HG02642 (cell line): ENCODE measurements around the gene PARVG.

ENCODE experiments used
- ATAC-seq: cut with Tn5 transposase; IDR thresholded peaks from one replicate; pipeline ENCODE4 v1.9.1; 2021; ENCODE audit warnings: mild to moderate bottlenecking; ENCODE audit not compliant: unreplicated experiment, poor library complexity

The PARVG gene, protein sequence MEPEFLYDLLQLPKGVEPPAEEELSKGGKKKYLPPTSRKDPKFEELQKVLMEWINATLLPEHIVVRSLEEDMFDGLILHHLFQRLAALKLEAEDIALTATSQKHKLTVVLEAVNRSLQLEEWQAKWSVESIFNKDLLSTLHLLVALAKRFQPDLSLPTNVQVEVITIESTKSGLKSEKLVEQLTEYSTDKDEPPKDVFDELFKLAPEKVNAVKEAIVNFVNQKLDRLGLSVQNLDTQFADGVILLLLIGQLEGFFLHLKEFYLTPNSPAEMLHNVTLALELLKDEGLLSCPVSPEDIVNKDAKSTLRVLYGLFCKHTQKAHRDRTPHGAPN

DNA sequence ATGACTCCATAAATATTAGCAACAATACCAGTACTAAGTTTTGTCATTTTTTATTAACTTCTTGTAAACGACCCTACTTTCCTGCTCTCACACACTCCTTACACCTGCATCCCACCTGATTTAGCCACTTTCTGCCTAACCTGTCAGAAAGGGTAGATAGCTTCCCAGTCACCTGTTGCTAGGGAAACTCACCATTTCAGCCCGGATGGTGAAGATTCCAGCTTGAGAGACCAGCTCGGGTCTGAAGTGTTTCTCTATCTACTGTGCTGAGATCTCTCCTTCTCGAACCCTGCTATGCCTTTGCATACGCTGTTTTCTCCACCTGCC, at the start of gene PARVG:
Gene PARVG, plus strand, starts transcription at position 220 of the 327 bp plus-strand sequence. CDS start 2,405 bp downstream, outside the sequence.
- ATAC-seq = peak; percentile 51

GRCh38 chr22:44131412-44131811, 49.3 kb upstream of the PARVG start:
- no peak for ATAC-seq

GRCh38 chr22:44131989-44132685, 48.6 kb upstream of the PARVG start:
- ATAC-seq = no peak

GRCh38 chr22:44132724-44133123, 48.0 kb upstream of the PARVG start:
- no peak for ATAC-seq

DNA sequence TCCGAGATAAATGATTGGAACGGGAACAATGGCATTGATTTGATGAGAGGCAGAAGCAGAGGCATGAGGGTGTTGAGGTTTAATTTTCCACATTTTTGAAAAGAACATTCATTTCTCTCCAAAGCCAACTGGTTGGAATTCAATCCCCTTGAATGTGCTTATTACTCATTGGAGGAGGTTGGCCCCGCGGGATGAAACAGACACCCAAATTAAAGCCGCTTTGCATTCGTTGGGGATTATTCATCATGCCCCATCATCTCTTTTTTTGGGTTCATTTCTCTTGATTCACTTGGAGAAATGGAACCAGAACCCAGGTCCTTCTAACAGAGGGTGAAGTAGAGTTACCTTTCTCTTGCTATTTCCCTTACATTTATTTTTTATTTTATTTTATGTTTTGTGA, 47.6 kb upstream of the PARVG start:
- no peak for ATAC-seq

DNA sequence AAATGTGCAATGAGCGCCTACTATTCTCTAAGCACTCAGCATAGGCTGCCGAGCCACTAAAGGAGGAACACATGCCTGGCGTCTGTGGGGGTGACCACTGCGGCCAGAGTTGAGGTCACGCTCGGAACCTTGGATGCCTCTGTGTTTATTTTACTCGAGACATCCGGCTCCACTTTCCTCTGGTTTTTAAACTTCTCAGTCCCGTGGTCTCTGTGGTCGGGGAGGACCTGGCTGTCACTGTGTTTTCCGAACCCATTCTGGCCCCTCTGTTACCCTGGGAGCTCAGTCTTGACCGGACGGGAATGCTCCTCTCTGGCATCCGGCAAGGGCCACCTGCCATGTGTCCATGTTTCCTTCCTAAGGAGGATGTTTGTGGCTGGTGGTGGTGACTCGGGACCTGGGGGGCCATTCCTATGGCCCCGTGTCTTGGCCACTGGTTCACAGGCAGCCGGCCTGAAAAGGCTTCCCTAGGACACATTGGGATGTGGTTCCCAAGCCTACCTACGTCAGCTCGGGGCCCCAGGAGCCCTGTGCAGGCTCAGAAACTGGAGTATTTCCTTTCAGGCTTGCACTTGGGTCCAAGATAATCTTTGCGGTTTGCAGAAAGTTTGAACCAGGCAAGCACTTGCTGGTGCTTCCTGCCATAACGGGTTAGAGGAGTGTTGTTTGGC, 46.7 kb upstream of the PARVG start:
- no peak for ATAC-seq

DNA sequence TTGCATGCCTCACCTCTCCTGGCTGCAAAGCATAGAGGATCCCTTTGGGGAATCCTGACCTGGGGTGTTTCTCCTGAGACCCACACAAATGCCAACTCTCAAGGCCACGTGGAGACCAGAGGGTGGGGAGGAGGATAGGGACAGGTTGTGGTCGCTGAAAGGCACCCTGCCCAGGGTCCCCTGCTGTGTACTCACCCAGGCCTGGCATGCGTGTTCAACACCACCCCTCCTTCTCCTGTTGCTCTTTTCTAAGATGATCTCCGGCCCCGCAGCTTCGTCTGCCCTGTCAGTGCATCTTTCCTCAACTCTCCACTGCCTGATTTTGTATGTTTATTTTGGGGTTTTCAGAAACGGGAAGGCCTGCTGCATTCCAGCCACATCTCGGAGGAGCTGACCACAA, 44.6 kb upstream of the PARVG start:
- ATAC-seq = no peak

DNA sequence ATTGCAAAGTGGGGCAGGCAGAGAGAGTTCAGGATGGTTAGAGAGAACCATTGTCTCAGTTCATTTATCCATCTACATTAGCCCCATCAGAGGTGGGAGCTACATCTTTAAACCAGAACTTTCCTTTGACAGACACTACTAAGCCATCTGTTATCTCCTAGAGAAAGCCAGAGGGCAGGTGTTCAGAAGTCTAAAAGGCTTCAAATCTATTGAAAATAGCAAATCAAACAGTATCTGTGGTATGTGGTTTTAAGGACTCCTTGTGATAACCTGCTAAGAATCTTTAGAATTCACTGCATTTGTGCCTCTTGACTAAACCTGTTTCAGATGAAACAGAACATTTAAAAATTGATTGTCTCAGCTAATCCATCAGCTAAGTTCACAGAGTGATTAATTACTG, 43.9 kb upstream of the PARVG start:
- ATAC-seq = no peak

- no peak for ATAC-seq
These were observed 43.3 kb upstream of the PARVG start for GRCh38 chr22:44137415-44137814.

GRCh38 chr22:44139773-44140172, 41.0 kb upstream of the PARVG start:
- ATAC-seq = no peak

GRCh38 chr22:44142421-44143104, 38.2 kb upstream of the PARVG start:
- ATAC-seq = no peak

DNA sequence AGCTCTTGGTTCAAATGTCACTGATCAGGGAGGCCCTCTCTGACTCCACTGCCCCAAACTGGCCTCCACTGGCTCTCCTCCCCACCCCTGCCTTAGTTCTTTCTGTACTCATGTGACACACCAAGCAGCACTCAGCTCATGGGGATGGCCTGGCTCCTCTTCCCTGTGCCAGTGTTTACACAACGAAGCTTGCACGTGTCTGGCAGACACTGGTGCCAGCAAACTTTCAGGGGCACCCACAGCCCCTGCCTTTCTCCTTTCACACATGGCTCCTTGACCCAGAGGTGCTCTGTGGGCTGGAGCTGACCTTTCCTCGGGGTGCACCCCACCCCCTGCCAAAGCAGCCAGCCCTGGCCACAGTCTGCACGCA, 37.6 kb upstream of the PARVG start:
- ATAC-seq = no peak

GRCh38 chr22:44143579-44143978, 37.1 kb upstream of the PARVG start:
- ATAC-seq = no peak

DNA sequence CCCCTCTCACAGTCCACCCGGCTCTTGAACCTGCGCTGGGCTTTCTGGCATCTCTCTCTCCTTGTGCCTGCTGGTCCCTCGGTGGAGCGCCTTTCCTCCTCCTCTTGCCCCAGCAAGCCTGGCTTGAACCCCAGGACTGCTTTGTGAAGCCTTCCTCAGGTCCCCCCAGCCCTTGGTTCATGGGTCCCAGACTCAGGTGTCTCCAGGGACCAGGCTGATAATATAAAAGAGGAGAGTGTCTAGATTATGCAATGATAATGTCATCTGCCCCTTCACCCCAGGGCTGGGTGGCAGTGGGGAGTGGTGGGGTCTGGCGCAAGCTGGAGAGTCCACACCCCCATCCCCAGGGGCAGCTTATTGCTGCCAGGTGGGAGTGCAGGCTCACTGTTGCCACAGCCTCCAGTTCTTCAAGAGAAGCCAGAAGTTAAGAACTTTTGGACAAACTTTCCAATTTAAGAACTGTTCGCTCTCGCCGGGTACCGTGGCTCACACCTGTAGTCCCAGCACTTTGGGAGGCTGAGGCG, 36.6 kb upstream of the PARVG start:
- no peak for ATAC-seq

DNA sequence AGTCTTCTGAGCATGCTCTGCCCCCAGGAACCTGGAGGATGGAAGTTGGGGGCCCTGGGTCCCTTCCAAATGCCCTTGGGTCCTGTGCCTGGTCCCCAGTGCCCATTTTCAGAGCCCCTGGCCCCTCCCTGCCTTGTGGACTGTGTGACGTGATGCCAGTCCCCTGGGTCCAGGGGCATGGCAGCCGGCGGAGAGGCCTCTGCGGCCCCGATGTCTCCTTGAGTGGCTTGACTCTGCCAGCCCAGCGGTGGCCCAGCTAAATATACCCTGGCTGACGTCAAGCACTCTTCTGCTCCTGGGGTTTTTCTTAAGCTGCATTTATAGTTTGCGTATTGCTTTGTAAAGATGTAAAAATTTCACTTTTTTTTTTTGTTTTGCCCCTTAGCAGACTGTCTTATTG, 35.2 kb upstream of the PARVG start:
- ATAC-seq = no peak

DNA sequence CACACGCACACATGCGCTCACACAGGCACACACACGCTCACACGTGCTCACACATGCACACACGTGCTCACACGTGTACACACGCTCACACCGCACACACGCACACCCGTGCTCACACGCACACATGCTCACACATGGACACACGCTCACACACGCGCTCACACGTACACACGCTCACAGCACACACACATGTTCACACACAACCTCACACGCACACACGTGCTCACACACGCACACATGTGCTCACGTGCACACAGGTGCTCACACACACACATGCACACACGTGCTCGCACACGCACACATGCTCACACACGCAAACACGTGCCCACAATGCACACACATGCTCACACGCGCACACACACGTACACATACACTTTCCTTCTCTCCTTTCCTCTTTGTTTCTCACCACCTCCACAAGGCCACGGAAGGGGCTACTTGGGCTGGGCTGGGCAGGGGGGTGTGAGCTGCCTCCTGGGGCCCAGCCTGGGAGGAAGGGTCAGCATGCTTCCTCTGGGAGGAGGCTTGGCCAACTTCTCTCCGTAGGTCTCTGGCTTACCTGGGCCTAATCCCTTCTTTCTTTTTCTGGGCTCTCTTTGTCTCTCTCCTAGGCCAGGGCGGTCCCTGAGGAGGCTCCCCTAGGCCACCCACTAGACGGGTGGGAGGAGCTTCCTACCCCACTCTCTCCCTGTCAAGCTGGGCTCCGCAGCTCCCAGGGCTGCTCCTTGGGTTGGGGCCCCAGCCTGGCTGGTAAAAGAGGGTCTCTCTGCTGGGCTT, 34.5 kb upstream of the PARVG start:
- no peak for ATAC-seq

GRCh38 chr22:44147008-44147645, 33.6 kb upstream of the PARVG start:
- no peak for ATAC-seq

GRCh38 chr22:44147821-44148574, 32.7 kb upstream of the PARVG start:
- no peak for ATAC-seq

DNA sequence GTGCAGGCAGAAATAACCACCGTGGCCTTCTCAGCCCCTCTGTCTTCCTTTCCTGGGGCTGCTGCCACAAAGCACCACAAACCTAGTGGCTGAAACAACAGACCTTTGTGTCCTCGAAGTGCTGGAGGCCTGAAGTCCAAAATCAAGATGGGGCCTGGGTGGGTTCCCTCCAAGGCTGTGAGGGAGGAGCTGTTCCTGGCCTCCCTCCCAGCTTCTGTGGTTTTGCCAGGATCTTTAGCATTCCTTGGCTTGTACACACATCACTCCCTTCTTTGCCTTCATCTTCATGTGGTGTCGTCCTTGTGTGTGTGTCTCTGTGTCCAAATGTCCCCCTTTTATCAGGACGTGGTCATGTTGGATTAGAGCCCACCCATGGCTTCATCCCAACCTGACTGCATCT, 29.0 kb upstream of the PARVG start:
- no peak for ATAC-seq
